Left cardiac atrium (tissue), 4 donors: ENCODE results near the gene DZIP1L. TPM values are rescaled to one million over a fixed set of nuclear protein-coding genes. Genes with fewer than 3 reads are reported as not detected.
A peak's percentile ranks its signal among the peaks of the same experiment; 100 is the strongest.

Source experiments
- ATAC-seq, 2 donors: fragments of 200-7000 bp; cut with Tn5 transposase; one replicate each; pipeline ENCODE4 v1.9.1; 2020; ENCODE audit warnings: mild to moderate bottlenecking in 2 of 2, moderate library complexity in 2 of 2
- DNase-seq: peaks from one replicate; pipeline ENCODE4 v3.0.0-alpha.2; 2020
- intact Hi-C, 2 donors: fragments of 100-400 bp; cut with DNase I; formaldehyde crosslinking; loops; one replicate each; pipeline versions ENCODE4 v1.14.1 to v1.15.1; 2022 to 2023
- total RNA-seq, 2 donors: library from RNA; stranded (reverse); fragmentation: NEBNext Ultra II Directional; extraction: Animal tissue kit (Norgen Biotek cat#: 25700); gene quantifications; one replicate each; pipeline ENCODE4 v1.2.1, GENCODE V29; 2021
- donor health status: DM: no; HTN: yes; CAD: no.
- donor health status: DM: no; HTN: yes; CAD: no; lungs with severe emphysema.
- donor health status: DM: yes; HTN: yes; CAD: no.
- donor health status: Dilated cardiomyopathy.

Gene DZIP1L
- total RNA-seq, 2 donors from 2014 or later: 5.5 to 5.8 TPM

GRCh38 chr3:138047596-138048158 lies 67.7 kb downstream of the DZIP1L start:
- intact Hi-C loops: no loop called here
- DNase-seq (no peak), ATAC-seq (no peak)

GRCh38 chr3:138046955-138047354 lies 68.5 kb downstream of the DZIP1L start:
- intact Hi-C loops: no loop called here
- no peak for DNase-seq
- ATAC-seq: no peak

GRCh38 chr3:138046085-138046484 lies 69.3 kb downstream of the DZIP1L start:
- intact Hi-C loops: no loop called here
- DNase-seq (no peak), ATAC-seq (peak in 1 of 2 donors; percentile 41)

DNA sequence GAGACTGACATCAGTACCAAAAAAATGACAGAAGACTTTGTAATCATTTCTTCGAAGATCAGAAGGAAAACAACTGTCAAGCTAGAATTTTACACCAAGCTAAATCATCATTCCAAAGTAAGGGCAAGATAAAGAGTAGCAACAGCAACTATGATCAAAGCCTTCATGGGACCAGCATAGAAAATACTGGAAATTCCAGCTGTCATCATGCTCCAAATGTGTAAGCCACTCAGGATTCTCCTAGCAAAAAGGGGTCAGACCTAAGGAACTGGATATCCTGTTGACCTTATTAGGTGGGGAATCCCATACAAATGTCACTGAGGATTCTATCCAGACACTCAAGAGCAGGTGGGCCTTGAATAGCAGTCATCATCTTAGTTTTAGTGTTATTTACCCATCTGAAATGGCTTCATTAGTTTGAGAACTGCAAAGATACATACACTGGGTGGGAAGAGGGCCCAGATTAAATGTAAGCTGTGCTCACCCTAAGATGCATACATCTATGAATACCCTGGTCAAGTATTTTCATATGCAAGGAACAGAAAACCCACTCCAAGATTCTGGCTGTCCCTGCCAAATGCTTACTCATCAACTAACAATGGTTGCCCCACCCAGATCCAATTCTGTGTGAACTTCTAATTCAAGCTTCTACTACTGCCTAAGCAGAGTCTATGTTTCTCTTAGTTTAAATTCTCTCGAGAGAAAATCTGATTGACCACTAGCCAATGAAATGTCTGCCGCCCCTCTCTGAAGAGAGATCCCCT lies 72.0 kb downstream of the DZIP1L start:
- DNase-seq: no peak
- ATAC-seq: peak in 1 of 2 donors; percentile 66
- intact Hi-C loops: no loop called here

DNA sequence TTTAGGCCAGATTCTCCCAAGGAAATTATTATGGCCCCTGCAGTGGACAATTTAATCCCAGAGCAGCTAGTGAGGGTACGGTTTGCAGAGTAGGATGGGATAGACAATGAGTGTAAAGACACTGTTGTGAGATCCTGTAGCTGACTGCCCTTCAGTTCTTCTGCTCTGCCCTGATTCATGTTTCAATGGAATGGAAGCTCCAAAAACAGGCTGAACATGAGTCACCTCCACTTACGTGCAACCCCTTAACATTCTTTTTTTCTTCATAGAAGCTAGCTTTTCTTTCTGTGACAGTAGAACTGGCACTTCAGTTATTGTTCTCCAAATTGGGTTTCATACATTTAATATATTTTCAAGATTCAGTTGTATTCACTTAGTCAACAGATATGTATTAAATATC lies 73.4 kb downstream of the DZIP1L start:
- intact Hi-C loops: no loop called here
- ATAC-seq (no peak), DNase-seq (no peak)

DNA sequence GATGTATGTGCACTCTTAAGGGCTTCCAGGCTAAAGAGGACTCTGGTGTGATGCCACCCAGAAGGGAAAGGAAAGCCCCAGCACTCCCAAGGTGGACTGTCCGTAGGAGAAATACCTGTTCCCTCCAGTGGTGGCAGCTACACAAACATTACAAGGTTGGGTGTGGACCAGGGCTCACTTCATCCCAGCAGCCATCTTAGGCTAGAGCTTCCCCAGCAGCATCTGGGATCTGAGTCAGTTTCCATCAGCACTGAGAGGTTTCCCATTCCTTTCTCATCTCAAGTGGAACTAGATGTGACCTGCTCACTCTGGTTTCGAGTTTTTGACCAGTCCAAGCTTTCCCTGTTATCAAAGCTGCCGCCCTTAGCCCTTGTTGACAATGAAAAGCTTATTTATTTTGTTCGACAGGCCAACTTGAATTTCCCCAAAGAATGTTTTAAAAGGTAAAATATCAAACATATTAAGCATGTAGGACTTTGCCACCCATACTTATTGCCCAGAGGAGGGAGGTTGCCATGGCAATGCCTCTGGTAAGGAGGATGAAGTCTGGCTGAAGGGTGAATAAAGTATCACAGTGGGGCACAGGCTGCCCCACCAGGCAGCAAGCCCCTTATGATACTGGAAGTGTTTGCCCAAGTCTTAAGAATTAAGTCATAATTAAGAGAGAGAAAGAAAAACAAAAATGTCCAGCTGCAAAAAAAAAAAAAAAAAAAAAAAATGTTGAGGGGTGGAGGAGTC lies 76.5 kb downstream of the DZIP1L start:
- intact Hi-C loops: no loop called here
- ATAC-seq: no peak

DNA sequence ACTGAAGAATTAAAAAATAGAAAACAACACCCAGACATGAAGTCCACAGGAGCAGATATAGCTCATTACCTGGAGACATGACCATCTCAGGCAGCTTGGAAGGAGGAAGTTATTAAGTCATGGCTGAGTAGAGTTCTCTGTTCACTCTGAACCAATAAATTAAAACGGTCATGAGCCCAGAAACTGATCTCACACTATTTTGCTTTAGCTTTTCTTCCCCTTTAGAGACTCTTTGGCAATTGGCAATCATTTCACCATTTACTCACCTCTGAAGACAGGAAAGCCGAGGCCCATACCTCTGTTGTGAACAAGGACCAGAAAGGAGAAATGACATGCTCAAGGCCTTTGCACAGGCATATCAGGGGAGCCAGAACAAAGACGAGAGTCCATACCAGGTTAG lies 78.8 kb downstream of the DZIP1L start:
- no peak for DNase-seq
- no peak for ATAC-seq
- intact Hi-C loops: no loop called here

More for the DNA sequence above, 76.5 kb downstream of the DZIP1L start:
- DNase-seq: no peak

- intact Hi-C loops: no loop called here
- no peak for DNase-seq
- ATAC-seq: no peak
Observed at GRCh38 chr3:138034918-138035317, 80.5 kb downstream of the DZIP1L start.

- no peak for DNase-seq
- intact Hi-C loops: no loop called here
- ATAC-seq: no peak
Observed at GRCh38 chr3:138033202-138033691, 82.2 kb downstream of the DZIP1L start.

GRCh38 chr3:138032567-138032966 lies 82.8 kb downstream of the DZIP1L start:
- ATAC-seq (no peak), DNase-seq (no peak)
- intact Hi-C loops: no loop called here

- DNase-seq (no peak), ATAC-seq (no peak)
- intact Hi-C loops: no loop called here
Observed at GRCh38 chr3:138031536-138031935, 83.9 kb downstream of the DZIP1L start.

- ATAC-seq (no peak), DNase-seq (no peak)
- intact Hi-C loops: no loop called here
Observed at GRCh38 chr3:138030734-138031280, 84.6 kb downstream of the DZIP1L start.

DNA sequence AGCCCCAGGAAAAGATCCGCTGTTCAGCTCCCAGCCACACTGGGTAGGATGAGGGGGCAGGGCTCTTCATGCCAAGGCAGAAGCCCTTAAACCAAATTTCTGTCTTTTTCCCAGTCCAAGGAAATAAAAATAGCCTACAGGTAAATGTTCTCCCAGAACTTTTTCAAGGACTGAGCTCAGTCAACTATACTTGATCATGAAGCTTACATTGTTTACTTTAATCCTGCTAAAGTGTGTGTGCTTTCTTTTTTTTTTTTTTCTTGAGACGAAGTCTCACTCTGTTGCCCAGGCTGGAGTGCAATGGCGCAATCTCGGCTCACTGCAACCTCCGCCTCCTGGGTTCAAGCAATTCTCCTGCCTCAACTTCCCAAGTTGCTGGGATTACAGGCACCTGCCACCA lies 87.6 kb downstream of the DZIP1L start:
- intact Hi-C loops: no loop called here
- ATAC-seq (no peak), DNase-seq (no peak)

DNA sequence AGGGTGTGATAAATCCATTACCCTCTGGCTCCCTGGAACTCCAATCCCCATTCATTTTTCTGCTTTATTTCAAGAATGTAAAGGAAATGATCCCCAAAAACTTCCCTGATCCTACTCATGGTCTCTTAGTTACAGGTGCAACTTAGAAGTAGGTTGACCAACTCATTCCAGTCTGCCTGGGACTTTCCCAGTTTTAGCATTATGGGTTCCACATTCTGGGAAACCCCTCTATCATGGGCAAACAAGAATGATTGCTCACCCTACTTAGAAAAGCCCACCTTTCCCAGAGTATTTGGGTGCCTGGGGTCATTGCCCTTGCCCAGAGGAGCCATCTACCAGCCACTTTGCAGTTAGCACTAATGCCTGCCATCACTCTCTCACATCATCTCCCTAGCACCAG lies 89.9 kb downstream of the DZIP1L start:
- no peak for DNase-seq
- intact Hi-C loops: no loop called here
- no peak for ATAC-seq

DNA sequence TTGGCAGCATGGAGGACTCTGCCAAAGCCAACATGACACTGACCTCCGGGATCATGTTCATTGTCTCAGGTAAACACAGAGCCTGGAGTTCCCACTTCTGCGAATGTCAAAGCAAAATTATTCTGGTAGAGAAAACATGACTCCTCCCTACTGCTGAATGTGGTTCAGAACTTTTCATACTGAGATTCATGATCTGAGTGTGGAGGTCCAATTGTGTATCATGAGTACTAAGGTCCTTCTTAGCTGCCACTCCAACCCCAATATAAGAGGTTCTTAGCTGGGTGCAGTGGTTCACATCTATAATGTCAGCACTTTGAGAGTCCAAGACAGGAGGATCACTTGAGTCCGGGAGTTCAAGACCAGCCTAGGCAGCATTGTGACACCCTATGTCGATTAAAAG lies 91.7 kb downstream of the DZIP1L start:
- intact Hi-C loops: no loop called here
- ATAC-seq (no peak), DNase-seq (no peak)

DNA sequence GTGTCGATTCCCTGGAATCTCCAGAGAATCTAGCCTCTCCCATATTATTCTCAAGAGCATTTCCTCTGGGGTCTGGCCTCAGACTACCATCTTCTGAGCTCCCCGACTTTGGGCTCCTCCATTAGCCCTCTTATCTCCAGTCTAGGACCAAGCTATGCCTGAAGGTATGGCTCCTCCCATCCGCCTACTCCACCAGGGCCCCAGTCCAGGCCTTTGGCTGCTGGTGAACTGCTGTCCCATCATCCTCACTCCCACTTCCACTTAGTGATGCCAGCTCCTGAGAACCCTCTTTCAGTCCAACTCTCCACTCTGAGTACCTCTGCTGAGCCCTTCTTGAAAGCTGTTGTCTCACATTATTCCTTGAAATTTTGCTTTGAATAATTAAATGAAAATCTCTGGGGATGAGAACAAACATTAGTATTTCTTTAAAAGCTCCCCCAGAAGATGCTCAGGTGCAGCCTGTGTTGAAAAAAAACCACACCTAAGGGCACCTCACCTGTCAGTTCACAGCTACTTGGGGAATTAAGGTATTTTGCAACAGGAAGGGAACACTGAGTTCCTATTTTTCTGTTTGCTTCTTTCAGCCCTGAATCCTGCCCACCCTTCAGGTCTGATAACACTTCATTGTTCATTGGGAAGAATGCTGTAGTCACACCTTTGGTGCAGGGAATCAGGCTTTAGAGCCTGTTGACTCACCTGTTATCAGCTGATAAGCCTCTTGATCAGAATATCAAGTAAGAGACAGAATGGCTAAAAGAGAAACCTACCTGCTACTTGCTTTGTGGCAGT lies 95.9 kb downstream of the DZIP1L start:
- ATAC-seq (no peak), DNase-seq (no peak)
- intact Hi-C loops: no loop called here

DNA sequence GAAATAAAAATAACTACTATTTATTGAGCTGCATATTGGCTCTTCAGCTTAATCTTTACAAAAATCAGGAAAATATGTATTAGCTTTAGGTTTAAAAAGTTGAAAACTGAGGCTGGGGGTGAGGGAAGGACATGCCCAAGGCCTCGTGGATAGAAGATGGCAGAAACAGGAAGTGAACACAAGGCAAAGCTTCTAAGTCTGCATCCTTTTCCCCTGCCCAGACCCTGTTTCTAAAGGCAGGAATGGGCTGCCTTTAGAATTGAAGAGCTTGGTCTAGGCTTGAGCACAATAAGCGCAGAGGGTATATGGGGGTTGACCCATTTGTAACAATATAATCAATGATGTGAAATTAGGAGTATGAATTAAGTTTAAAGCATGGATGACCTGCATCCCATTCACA lies 99.3 kb downstream of the DZIP1L start:
- DNase-seq: no peak
- intact Hi-C loops: no loop called here
- ATAC-seq: no peak

- DNase-seq (no peak), ATAC-seq (no peak)
- intact Hi-C loops: no loop called here
Observed at GRCh38 chr3:138012526-138012925, 102.9 kb downstream of the DZIP1L start.
